Keratinocyte (primary cell): ENCODE results near the gene GPX3. TPM values are rescaled to one million over a fixed set of nuclear protein-coding genes. Genes with fewer than 3 reads are reported as not detected.

Experiments used
- DNase-seq: peaks from one replicate; pipeline ENCODE4 v3.0.0-alpha.2; 2011; ENCODE audit warnings: low read depth, missing footprints, low spot score
- FAIRE-seq: peaks from 2 replicates; lab custom pipeline; 2011; peaks lifted over from hg19 to GRCh38; lab: Jason Lieb, UNC
- H2AFZ ChIP-seq: 2 replicates; pipeline ENCODE4 v1.6.0; 2012; ENCODE audit warnings: low read length, control low read depth, inconsistent platforms; ENCODE audit not compliant: control insufficient read depth
- H3K27ac ChIP-seq: 2 replicates; pipeline ENCODE4 v1.5.1; 2011; ENCODE audit warnings: low read length; ENCODE audit not compliant: control insufficient read depth, insufficient read depth
- H3K27me3 ChIP-seq: 3 replicates; pipeline ENCODE4 v1.6.0; 2011; ENCODE audit warnings: low read length; ENCODE audit not compliant: control insufficient read depth, insufficient read depth; ENCODE audit errors: extremely low read depth
- H3K36me3 ChIP-seq, 2 experiments: 2 replicates in 1 of 2; 3 replicates in 1 of 2; pipeline ENCODE4 v1.5.1; 2011; ENCODE audit warnings: low read length in 2 of 2, mild to moderate bottlenecking in 1 of 2; ENCODE audit not compliant: control insufficient read depth in 2 of 2, insufficient read depth in 2 of 2; ENCODE audit errors: extremely low read depth in 1 of 2
- H3K4me1 ChIP-seq: 3 replicates; pipeline ENCODE4 v1.5.1; 2011; ENCODE audit warnings: low read length; ENCODE audit not compliant: control insufficient read depth, insufficient read depth; ENCODE audit errors: extremely low read depth
- H3K4me2 ChIP-seq: 3 replicates; pipeline ENCODE4 v1.6.0; 2011; ENCODE audit warnings: low read depth, low read length; ENCODE audit not compliant: control insufficient read depth, insufficient read depth; ENCODE audit errors: extremely low read depth
- H3K4me3 ChIP-seq, 3 experiments: fragments of 200-600 bp in 1 of 3; sonication (generic) in 1 of 3; 2 replicates in 2 of 3; 3 replicates in 1 of 3; pipeline ENCODE4 v1.5.1; 2011 to 2016; ENCODE audit warnings: low read length in 3 of 3, mild to moderate bottlenecking in 3 of 3, control low read depth in 2 of 3, inconsistent platforms in 1 of 3, low read depth in 1 of 3, mixed read lengths in 1 of 3, mixed run types in 1 of 3, moderate library complexity in 1 of 3; ENCODE audit not compliant: control insufficient read depth in 2 of 3, insufficient read depth in 2 of 3; ENCODE audit errors: extremely low read depth in 1 of 3
- H3K79me2 ChIP-seq: 2 replicates; pipeline ENCODE4 v1.6.0; 2012; ENCODE audit warnings: low read length; ENCODE audit not compliant: control insufficient read depth, insufficient read depth
- H3K9ac ChIP-seq: 3 replicates; pipeline ENCODE4 v1.6.0; 2011; ENCODE audit warnings: low read length; ENCODE audit not compliant: control insufficient read depth, insufficient read depth; ENCODE audit errors: extremely low read depth
- H3K9me1 ChIP-seq: 3 replicates; pipeline ENCODE4 v1.6.0; 2011; ENCODE audit warnings: low read length; ENCODE audit not compliant: control insufficient read depth, insufficient read depth; ENCODE audit errors: extremely low read depth
- H3K9me3 ChIP-seq: 2 replicates; pipeline ENCODE4 v1.5.1; 2012; ENCODE audit warnings: low read depth, low read length; ENCODE audit not compliant: control insufficient read depth
- H4K20me1 ChIP-seq: 3 replicates; pipeline ENCODE4 v1.6.0; 2011; ENCODE audit warnings: low read length; ENCODE audit not compliant: control insufficient read depth, insufficient read depth; ENCODE audit errors: extremely low read depth
- EZH2 ChIP-seq: IDR thresholded peaks from one replicate; pipeline ENCODE4 v1.6.1; 2012; ENCODE audit warnings: inconsistent platforms, mild to moderate bottlenecking, low read length, moderate library complexity
- dilution Hi-C: fragments of 300-500 bp; cut with MboI; formaldehyde crosslinking; loops from one replicate; pipeline ENCODE4 v1.7.0; 2020; ENCODE audit warnings: low sequenced_read_pairs; ENCODE audit not compliant: extremely low pct_ligation_motif_present
- polyA plus RNA-seq, 5 experiments: library from polyadenylated mRNA; depleted of rRNA in 3 of 5; stranded (reverse) in 3 of 5; stranded (forward) in 1 of 5; unstranded in 1 of 5; fragments of >200 nt; gene quantifications; 1 replicate in 1 of 5; 2 replicates in 3 of 5; 3 replicates in 1 of 5; pipeline versions ENCODE4 v1.2.1 to v1.2.3, GENCODE V29; 2011 to 2012; ENCODE audit warnings: missing spikeins in 2 of 5, low read depth in 1 of 5, low replicate concordance in 1 of 5
- TF ChIP-seq, protein P1 (sequence below), 3 experiments: IDR thresholded peaks in 1 of 3; conservative IDR thresholded peaks in 1 of 3; optimal IDR thresholded peaks in 1 of 3; 2 replicates in 2 of 3; 3 replicates in 1 of 3; pipeline versions ENCODE3 to v1.5.1; 2011; ENCODE audit warnings: low read length in 3 of 3, mild to moderate bottlenecking in 3 of 3, moderate library complexity in 2 of 3, control low read depth in 1 of 3, inconsistent platforms in 1 of 3; ENCODE audit not compliant: insufficient read depth in 2 of 3; ENCODE audit errors: extremely low read depth in 1 of 3

Gene GPX3
- polyA plus RNA-seq, 1 donor (not counting 4 experiments of a cell fraction or from before 2014, with no cell fraction given), result 120 TPM

DNA sequence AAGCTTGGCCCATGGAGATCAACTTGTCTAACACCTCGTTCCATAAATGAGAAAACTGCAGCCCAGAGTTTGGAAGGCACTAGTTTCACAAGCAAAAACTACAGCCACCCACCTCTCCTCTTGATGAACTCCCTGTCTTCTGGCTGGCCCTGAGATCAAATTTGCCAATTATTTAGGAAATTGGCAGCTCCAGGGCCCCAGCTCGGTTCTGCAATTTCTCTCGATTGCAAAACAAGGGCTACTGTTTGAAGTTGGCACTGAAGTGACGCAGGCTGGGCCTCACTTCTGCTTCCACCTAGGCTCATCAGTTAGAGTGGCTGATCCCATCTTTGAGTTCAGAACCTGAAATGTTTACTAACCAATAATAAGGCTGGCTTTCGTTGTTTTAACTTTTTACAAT lies 3.7 kb upstream of the GPX3 start:
- DNase-seq, result no peak
- no peak overlapping the region for H3K4me2 ChIP-seq
- no peak overlapping the region for H3K4me3 ChIP-seq
- no peaks in the 10 kb centered on the region for H3K27me3 ChIP-seq
- no peak overlapping the region for H3K27ac ChIP-seq
- TF ChIP-seq, protein P1, sequence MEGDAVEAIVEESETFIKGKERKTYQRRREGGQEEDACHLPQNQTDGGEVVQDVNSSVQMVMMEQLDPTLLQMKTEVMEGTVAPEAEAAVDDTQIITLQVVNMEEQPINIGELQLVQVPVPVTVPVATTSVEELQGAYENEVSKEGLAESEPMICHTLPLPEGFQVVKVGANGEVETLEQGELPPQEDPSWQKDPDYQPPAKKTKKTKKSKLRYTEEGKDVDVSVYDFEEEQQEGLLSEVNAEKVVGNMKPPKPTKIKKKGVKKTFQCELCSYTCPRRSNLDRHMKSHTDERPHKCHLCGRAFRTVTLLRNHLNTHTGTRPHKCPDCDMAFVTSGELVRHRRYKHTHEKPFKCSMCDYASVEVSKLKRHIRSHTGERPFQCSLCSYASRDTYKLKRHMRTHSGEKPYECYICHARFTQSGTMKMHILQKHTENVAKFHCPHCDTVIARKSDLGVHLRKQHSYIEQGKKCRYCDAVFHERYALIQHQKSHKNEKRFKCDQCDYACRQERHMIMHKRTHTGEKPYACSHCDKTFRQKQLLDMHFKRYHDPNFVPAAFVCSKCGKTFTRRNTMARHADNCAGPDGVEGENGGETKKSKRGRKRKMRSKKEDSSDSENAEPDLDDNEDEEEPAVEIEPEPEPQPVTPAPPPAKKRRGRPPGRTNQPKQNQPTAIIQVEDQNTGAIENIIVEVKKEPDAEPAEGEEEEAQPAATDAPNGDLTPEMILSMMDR (optimal IDR thresholded peaks at IDR 0.05 in 1 of 3, IDR thresholded peaks at IDR 0.05 in 1 of 3, conservative IDR thresholded peaks at IDR 0.05 in 1 of 3; ENCODE audit: extremely low read depth in 1 of 3, insufficient read depth in 2 of 3, low read length in 3 of 3), result no peak
- TF ChIP-seq EZH2, result no peak
- no peaks in the 10 kb centered on the region for H4K20me1 ChIP-seq
- no peaks in the 10 kb centered on the region for H3K9me1 ChIP-seq
- dilution Hi-C loops, result no loop called here
- H3K4me1 ChIP-seq, result peaks cover 8% of the 10 kb centered on the region
- H2AFZ ChIP-seq, result no peak overlapping the region
- H3K79me2 ChIP-seq, result no peaks in the 10 kb centered on the region
- no peaks in the 10 kb centered on the region for H3K36me3 ChIP-seq
- H3K9me3 ChIP-seq, result no peaks in the 10 kb centered on the region
- FAIRE-seq, result no peak
- no peak overlapping the region for H3K9ac ChIP-seq

DNA sequence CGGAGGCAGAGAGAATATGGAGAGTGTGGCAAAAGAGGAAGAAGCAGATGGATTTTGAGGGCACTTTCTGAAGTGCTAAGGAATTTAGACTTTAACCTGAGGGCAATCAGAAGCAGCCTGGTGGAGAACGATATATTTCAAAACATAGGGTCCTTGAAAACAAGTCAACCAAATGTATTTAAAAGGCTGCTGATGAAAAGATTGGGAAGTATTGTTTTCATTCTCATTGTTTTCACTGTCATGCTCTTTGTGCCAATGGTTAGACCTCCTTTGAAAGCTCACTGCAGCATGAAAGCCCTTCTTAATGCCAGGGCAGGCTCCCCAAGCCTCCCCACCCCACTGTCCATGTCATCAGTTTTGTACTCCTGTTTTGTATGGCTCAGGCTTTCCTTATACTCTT lies 2.5 kb upstream of the GPX3 start:
- H3K79me2 ChIP-seq, result no peaks in the 10 kb centered on the region
- dilution Hi-C loops, result no loop called here
- no peak overlapping the region for H3K4me3 ChIP-seq
- no peak overlapping the region for H3K9ac ChIP-seq
- no peaks in the 10 kb centered on the region for H3K27me3 ChIP-seq
- no peak overlapping the region for H3K27ac ChIP-seq
- no peak overlapping the region for H2AFZ ChIP-seq
- no peak for TF ChIP-seq EZH2
- TF ChIP-seq, protein P1 (optimal IDR thresholded peaks at IDR 0.05 in 1 of 3, IDR thresholded peaks at IDR 0.05 in 1 of 3, conservative IDR thresholded peaks at IDR 0.05 in 1 of 3; ENCODE audit: extremely low read depth in 1 of 3, insufficient read depth in 2 of 3, low read length in 3 of 3), result no peak
- no peaks in the 10 kb centered on the region for H3K9me3 ChIP-seq
- H3K4me2 ChIP-seq, result no peak overlapping the region
- H3K36me3 ChIP-seq, result no peaks in the 10 kb centered on the region
- FAIRE-seq, result no peak
- peaks cover 20% of the 10 kb centered on the region for H3K4me1 ChIP-seq
- H3K9me1 ChIP-seq, result no peaks in the 10 kb centered on the region
- DNase-seq, result no peak
- H4K20me1 ChIP-seq, result no peaks in the 10 kb centered on the region
